ENCODE results near the gene TPM4.

DNA sequence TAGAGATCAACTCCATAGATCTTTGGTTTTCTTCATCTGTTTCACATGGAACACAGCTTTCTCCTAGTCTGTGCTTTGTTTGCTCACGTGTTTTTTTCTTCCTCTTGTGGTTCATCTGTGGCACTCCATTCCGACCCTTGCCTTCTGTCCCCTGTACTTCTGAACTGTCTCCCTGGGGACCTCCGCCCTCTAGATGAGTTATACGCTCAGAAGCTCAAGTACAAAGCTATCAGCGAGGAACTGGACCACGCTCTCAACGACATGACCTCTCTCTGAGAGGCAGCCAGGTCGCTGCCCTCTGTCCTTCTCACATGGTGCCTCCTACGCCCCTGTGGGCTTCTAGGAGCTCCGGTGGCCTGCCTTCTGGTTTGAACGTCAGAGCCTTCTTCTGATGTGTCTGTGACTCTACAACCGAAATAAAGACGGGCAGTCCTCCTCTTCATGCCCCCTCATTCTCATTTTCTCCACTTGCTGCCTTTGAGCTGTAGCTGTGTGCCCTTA, 18.8 kb downstream of the TPM4 start:
- TF ChIP-seq SIN3A (conservative IDR thresholded peaks at IDR 0.05 in 1 of 2, IDR thresholded peaks at IDR 0.05 in 1 of 2; ENCODE audit: low read depth in 1 of 2, low read length in 2 of 2), result no peak
- TF ChIP-seq CHD1 (IDR thresholded peaks at IDR 0.05; ENCODE audit: low read depth, low read length), result no peak
- TF ChIP-seq GABPA (IDR thresholded peaks at IDR 0.05; ENCODE audit: borderline replicate concordance, insufficient read depth, low read length), result no peak
- no peak for TF ChIP-seq NRF1 (IDR thresholded peaks at IDR 0.05; ENCODE audit: low read depth, low read length)
- TF ChIP-seq EGR1 (IDR thresholded peaks at IDR 0.05; ENCODE audit: borderline replicate concordance, low read depth, low read length), result no peak
- TF ChIP-seq RFX5 (IDR thresholded peaks at IDR 0.05; ENCODE audit: borderline replicate concordance, low read depth, low read length), result no peak
- TF ChIP-seq EZH2 (IDR thresholded peaks at IDR 0.05; ENCODE audit: low read depth, low read length, severe bottlenecking), result no peak
- no peak for TF ChIP-seq TBP (IDR thresholded peaks at IDR 0.05; ENCODE audit: low read depth, low read length)
- no peak for TF ChIP-seq CHD2 (IDR thresholded peaks at IDR 0.05; ENCODE audit: low read length)
- TF ChIP-seq FOSL1 (IDR thresholded peaks at IDR 0.05; ENCODE audit: insufficient read depth, low read depth, low read length), result no peak
- TF ChIP-seq, protein P1, sequence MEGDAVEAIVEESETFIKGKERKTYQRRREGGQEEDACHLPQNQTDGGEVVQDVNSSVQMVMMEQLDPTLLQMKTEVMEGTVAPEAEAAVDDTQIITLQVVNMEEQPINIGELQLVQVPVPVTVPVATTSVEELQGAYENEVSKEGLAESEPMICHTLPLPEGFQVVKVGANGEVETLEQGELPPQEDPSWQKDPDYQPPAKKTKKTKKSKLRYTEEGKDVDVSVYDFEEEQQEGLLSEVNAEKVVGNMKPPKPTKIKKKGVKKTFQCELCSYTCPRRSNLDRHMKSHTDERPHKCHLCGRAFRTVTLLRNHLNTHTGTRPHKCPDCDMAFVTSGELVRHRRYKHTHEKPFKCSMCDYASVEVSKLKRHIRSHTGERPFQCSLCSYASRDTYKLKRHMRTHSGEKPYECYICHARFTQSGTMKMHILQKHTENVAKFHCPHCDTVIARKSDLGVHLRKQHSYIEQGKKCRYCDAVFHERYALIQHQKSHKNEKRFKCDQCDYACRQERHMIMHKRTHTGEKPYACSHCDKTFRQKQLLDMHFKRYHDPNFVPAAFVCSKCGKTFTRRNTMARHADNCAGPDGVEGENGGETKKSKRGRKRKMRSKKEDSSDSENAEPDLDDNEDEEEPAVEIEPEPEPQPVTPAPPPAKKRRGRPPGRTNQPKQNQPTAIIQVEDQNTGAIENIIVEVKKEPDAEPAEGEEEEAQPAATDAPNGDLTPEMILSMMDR (IDR thresholded peaks at IDR 0.05; ENCODE audit: control extremely low read depth in 1 of 3, insufficient read depth in 1 of 3, low read depth in 1 of 3, low read length in 3 of 3), result no peak
- TF ChIP-seq HDAC6 (IDR thresholded peaks at IDR 0.05; ENCODE audit: low read depth, low read length), result no peak
